ENCODE data around the gene SMAD5. TPM values are rescaled to one million over a fixed set of nuclear protein-coding genes. Genes with fewer than 3 reads are reported as not detected.

Gene SMAD5
- total RNA-seq, 2 experiments from 2014 or later, result 9.6 to 10.9 TPM

DNA sequence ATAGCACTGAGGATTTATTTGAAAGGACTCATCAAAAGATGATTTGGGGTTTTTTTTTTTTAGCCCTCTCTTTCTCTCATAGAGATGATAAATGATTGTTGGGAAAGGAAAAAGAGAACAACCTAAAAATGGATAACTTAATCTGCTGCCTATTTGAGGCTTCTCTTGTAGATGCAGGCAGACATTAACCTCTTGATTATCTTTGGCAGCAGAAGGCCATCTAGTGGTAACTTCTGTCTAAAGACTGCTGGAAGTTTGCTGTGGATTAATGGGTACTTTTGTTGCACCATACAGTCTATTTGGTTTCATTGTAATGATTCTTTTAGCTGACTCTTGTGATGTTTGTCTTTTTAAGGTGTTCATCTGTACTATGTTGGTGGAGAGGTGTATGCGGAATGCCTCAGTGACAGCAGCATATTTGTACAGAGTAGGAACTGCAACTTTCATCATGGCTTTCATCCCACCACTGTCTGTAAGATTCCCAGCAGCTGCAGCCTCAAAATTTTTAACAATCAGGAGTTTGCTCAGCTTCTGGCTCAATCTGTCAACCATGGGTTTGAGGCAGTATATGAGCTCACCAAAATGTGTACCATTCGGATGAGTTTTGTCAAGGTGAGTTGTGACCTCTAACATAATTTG is 41.5 kb downstream of the SMAD5 start:
- Mint-ChIP-seq H3K27ac (no peak overlapping the region), H3K27me3 (no peaks in the 10 kb centered on the region), H3K9me3 (no peaks in the 10 kb centered on the region), H3K4me1 (ENCODE audit: low read depth) (no peaks in the 10 kb centered on the region), H3K36me3 (peaks cover 11% of the 10 kb centered on the region), H3K4me3 (no peak overlapping the region)
- intact Hi-C loops (cut with micrococcal nuclease), result loop anchor here (2.0 to 5.0 kb wide), 2 partner anchors 91 to 227 kb away; no protein-coding TSS in a partner anchor
- ChIA-PET POLR2A (no interaction called here), CTCF (interaction anchor here (0.7 to 2.0 kb wide), 12 partner anchors 14 to 285 kb away, joined by 3 to 8 read pairs (median 3); no protein-coding TSS in a partner anchor)
- no peak for DNase-seq

DNA sequence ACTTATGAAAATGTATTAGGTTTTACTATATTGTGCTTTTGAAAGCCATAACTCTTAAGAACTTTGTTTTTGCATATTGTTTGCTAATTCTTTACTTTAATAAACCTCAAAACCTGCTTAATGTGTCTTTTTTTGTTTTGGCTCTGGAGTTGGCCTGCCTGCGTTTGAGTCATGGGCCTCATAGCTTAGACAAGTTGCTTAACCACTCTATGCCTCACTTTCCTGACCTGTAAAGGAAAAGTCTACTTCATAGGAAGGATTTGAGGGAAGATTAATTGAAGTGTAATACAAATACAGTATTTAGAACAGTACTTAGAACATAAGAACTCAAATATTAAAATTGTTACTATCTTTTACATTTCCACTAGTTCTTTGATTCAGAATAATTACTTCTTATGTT is 50.0 kb downstream of the SMAD5 start:
- Mint-ChIP-seq H3K9me3 (no peaks in the 10 kb centered on the region), H3K4me1 (ENCODE audit: low read depth) (no peaks in the 10 kb centered on the region), H3K4me3 (no peak overlapping the region), H3K27ac (no peak overlapping the region), H3K36me3 (peaks cover 6% of the 10 kb centered on the region), H3K27me3 (no peaks in the 10 kb centered on the region)
- intact Hi-C loops (cut with micrococcal nuclease), result no loop called here
- POLR2A ChIA-PET, result no interaction called here
- DNase-seq, result no peak
- CTCF ChIA-PET, result no interaction called here

DNA sequence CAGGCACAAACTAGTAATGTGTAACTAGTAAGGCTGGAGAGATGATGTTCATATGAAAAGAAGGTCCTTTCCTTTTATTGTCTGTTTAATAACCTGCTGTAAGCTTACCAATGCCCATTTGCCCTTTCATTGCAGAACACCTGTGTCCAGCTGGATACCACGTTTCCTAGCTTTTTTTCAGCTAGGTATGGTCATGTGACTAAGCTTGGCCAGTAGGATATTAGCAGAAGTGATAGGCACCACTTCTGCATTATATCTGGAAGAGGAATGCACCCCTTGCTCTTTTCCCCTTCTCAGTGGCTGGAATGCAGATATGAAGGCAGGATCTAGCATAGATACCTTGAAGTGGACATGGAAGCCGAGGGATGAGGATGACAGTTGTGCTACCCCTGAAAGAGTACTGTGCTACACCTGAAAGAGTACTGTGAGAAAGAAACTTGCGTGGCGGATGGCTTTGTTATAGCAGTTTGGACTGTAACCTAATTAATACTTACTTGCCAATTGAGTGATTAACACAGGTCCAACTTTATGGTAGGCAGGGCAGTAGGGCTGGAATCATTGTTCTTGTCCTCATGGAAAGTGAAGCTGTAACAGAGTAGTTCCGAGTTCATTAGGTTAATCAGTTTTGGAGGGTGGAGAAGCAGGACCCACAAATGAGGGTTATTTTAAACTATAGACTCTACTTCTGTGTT is 53.5 kb downstream of the SMAD5 start:
- Mint-ChIP-seq H3K4me3 (no peak overlapping the region), H3K9me3 (no peaks in the 10 kb centered on the region), H3K27me3 (peaks cover 11% of the 10 kb centered on the region), H3K4me1 (ENCODE audit: low read depth) (no peaks in the 10 kb centered on the region), H3K36me3 (peaks cover 8% of the 10 kb centered on the region), H3K27ac (no peak overlapping the region)
- no peak for DNase-seq
- intact Hi-C loops (cut with micrococcal nuclease), result no loop called here
- ChIA-PET CTCF (no interaction called here), POLR2A (no interaction called here)

GRCh38 chr5:136186796-136187195 is 54.2 kb downstream of the SMAD5 start:
- no peak for DNase-seq
- ChIA-PET CTCF (interaction anchor here (0.7 kb wide), 1 partner anchor 178 kb away, joined by 3 read pairs; no protein-coding TSS in a partner anchor), POLR2A (no interaction called here)
- Mint-ChIP-seq H3K27me3 (peaks cover 18% of the 10 kb centered on the region), H3K4me1 (ENCODE audit: low read depth) (no peaks in the 10 kb centered on the region), H3K36me3 (peaks cover 8% of the 10 kb centered on the region), H3K9me3 (no peaks in the 10 kb centered on the region), H3K27ac (no peak overlapping the region), H3K4me3 (no peak overlapping the region)
- intact Hi-C loops (cut with micrococcal nuclease), result no loop called here

DNA sequence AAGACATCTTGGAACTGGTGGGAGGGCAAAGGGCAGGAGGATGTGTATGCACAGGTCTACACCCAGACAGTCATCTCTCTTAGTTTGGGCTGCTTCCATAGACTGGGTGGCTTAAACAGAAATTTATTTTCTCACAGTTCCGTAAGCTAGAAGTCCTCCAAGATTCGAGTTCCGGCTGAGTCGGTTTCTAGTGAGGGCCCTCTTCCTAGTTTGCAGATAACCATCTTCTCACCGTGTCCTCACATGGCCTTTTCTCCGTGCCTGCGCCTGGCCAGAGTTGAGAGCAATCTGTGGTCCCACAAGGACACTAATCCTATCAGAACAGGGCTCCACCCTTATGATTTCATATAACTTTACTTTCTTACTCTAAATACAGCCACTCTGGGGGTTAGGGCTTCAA is 56.2 kb downstream of the SMAD5 start:
- Mint-ChIP-seq H3K4me3 (no peak overlapping the region), H3K36me3 (peaks cover 8% of the 10 kb centered on the region), H3K9me3 (no peaks in the 10 kb centered on the region), H3K4me1 (ENCODE audit: low read depth) (peaks cover 3% of the 10 kb centered on the region), H3K27me3 (peaks cover 32% of the 10 kb centered on the region), H3K27ac (no peak overlapping the region)
- ChIA-PET CTCF (interaction anchor here (0.9 kb wide), 1 partner anchor 15 kb away, joined by 3 read pairs; no protein-coding TSS in a partner anchor), POLR2A (no interaction called here)
- intact Hi-C loops (cut with micrococcal nuclease), result no loop called here
- no peak for DNase-seq

DNA sequence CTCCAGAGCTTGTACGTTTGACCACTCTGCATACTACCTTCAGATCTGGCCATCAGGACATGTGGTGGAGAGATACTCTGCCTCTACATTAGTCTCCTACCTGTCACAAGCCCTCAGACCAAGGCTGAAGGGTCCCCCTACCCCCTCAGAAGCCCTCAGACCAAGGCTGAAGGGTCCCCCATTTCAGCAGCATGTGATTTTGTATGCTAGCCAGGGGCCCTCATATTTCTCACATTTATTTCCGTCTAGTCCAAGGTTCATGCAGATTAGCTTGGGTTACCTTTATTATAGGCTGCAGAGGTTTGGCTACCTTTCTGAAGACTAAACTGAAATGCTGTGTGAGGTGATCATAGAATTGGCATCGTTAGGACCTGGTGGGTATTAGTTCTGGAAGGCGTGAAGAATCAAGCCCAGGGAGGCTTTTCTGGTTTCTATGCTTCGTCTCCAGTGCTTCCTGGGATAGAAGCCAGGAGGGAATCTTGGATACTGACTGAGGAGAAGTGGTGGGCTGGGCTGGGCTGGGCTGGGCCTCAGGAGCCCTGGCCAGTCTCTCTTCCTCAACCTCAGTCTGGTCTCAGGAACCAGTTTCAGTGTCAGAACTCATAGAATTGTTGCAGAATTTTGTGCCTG is 57.6 kb downstream of the SMAD5 start:
- Mint-ChIP-seq H3K36me3 (peaks cover 8% of the 10 kb centered on the region), H3K27ac (no peak overlapping the region), H3K27me3 (peaks cover 44% of the 10 kb centered on the region), H3K4me1 (ENCODE audit: low read depth) (peaks cover 3% of the 10 kb centered on the region), H3K9me3 (no peaks in the 10 kb centered on the region), H3K4me3 (no peak overlapping the region)
- ChIA-PET CTCF (interaction anchor here (1.5 kb wide), 1 partner anchor 22 kb away, joined by 6 read pairs; no protein-coding TSS in a partner anchor), POLR2A (no interaction called here)
- no peak for DNase-seq
- intact Hi-C loops (cut with micrococcal nuclease), result no loop called here

DNA sequence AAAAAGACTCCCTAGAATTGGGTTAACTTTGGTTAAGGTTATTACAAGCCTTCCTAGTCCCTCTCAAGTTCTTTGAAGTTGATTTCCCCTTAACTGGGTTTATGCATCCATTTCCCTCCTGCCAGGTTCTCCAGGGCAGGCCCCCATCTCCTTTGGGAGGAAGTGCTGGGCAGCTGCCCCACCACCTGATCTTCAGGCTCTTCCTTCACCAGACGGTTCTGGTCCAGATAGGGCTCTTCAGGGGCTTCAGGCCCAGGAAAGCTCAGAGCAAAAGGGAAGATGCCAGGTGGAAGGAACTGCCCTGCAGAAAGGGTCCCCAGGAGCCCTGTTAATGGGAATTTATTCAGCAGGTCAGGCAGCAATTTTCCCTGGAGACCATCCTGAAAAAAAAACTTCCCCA is 58.3 kb downstream of the SMAD5 start:
- no peak overlapping the region for H3K27ac Mint-ChIP-seq
- no peak overlapping the region for H3K4me3 Mint-ChIP-seq
- ChIA-PET CTCF (no interaction called here), POLR2A (no interaction called here)
- peaks cover 3% of the 10 kb centered on the region for H3K4me1 Mint-ChIP-seq (ENCODE audit: low read depth)
- H3K9me3 Mint-ChIP-seq, result no peaks in the 10 kb centered on the region
- intact Hi-C loops (cut with micrococcal nuclease), result no loop called here
- peaks cover 48% of the 10 kb centered on the region for H3K27me3 Mint-ChIP-seq
- no peak for DNase-seq
- H3K36me3 Mint-ChIP-seq, result peaks cover 8% of the 10 kb centered on the region

GRCh38 chr5:136191304-136192014 is 58.8 kb downstream of the SMAD5 start:
- CTCF ChIA-PET, result no interaction called here
- intact Hi-C loops (cut with micrococcal nuclease), result no loop called here
- Mint-ChIP-seq H3K27me3 (peaks cover 53% of the 10 kb centered on the region), H3K9me3 (no peaks in the 10 kb centered on the region), H3K27ac (no peak overlapping the region), H3K36me3 (peaks cover 8% of the 10 kb centered on the region), H3K4me1 (ENCODE audit: low read depth) (peaks cover 3% of the 10 kb centered on the region), H3K4me3 (no peak overlapping the region)
- POLR2A ChIA-PET, result no interaction called here
- no peak for DNase-seq

DNA sequence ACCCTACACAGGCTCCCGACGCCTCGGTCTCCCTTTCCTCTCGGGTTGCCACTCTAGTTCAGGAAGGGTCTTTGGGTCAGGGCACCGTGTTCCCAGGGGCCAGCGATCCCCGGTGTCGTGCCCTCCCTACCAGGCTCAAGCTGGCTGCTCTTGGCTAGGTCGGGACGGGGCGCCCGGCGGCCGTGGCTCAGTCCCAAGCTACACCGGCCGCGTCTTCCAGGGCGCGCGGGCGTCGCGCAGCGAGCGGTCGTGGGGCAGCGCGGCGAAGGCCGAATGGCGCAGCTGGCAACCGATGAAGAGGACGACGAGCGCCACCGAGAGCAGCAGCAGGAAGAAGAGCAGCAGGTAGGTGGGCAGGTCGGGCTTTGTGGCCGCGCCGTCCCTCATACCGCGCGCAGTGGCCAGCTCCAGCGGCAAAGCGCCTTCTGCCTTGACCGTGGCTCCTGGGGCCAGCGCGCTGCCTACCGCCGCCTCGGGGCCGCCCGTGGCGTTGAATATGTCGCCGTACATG is 59.4 kb downstream of the SMAD5 start:
- intact Hi-C loops (cut with micrococcal nuclease), result no loop called here
- Mint-ChIP-seq H3K4me1 (ENCODE audit: low read depth) (peaks cover 3% of the 10 kb centered on the region), H3K27ac (no peak overlapping the region), H3K27me3 (peaks cover 54% of the 10 kb centered on the region), H3K9me3 (no peaks in the 10 kb centered on the region), H3K36me3 (peaks cover 7% of the 10 kb centered on the region), H3K4me3 (no peak overlapping the region)
- ChIA-PET POLR2A (no interaction called here), CTCF (no interaction called here)
- no peak for DNase-seq

DNA sequence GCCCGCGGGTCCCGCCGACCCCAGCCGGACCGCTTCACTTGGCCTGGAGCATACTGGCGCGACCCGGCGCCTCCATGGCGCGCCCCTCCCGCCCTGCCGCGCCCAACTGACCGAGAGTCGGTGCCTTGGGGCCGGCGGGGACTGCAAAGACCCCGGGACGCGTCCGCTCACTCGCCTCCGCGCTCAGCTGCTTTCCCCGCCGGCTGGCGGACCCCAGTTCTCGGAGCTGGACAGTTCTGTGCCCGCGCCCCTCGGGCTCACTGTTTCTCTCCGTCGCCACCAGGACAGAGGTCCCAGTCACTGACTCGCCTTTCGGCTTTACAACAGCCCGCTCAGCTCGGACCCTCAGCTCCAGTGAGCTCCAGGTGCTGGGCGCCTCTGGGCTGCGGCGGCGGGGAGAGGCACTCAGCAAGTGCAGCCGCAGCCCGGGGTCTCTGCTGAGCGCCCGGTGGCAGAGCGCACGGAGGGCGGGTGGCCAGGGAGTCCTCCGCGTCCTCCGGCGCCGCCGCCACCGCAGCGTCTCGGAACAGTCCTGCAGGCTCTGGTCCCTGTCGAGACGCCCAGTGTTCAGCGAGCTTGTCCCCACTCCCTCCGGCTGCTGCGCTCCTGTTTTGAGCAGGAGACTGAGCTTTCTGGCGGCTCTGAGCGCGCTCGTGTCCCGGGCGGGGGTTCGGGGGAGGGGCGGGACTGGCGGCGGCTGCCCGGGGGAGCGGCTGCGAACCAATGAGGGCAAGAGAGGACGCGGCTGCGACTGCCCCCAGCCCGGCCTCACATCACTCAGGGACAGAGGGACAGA is 60.1 kb downstream of the SMAD5 start, which contains the start of gene SMIM32:
SMIM32 (minus strand) TSS at position 637 of the 796 bp plus-strand sequence. CDS start 638 bp downstream, outside the sequence.
- intact Hi-C loops (cut with micrococcal nuclease), result no loop called here
- Mint-ChIP-seq H3K36me3 (peaks cover 4% of the 10 kb centered on the region), H3K9me3 (no peaks in the 10 kb centered on the region), H3K4me1 (ENCODE audit: low read depth) (peaks cover 3% of the 10 kb centered on the region), H3K27me3 (peaks cover 59% of the 10 kb centered on the region), H3K27ac (no peak within 1 kb of the TSS), H3K4me3 (no peak within 1 kb of the TSS)
- ChIA-PET POLR2A (no interaction called here), CTCF (no interaction called here)
- DNase-seq, result no peak

- intact Hi-C loops (cut with micrococcal nuclease), result no loop called here
- H3K4me3 Mint-ChIP-seq, result no peak overlapping the region
- H3K27ac Mint-ChIP-seq, result no peak overlapping the region
- peaks cover 3% of the 10 kb centered on the region for H3K36me3 Mint-ChIP-seq
- peaks cover 59% of the 10 kb centered on the region for H3K27me3 Mint-ChIP-seq
- H3K9me3 Mint-ChIP-seq, result no peaks in the 10 kb centered on the region
- no peak for DNase-seq
- ChIA-PET POLR2A (no interaction called here), CTCF (no interaction called here)
- H3K4me1 Mint-ChIP-seq (ENCODE audit: low read depth), result peaks cover 3% of the 10 kb centered on the region
Observed at GRCh38 chr5:136193322-136193935, 60.8 kb downstream of the SMAD5 start.

All from activated CD4-positive, alpha-beta memory T cell treated with anti-CD3 and anti-CD28 coated beads for 36 hours (primary cell).